Trophoblast cell (in vitro differentiated cells and primary cell): ENCODE data around the gene DLGAP1.

Experiments
- DNase-seq, 2 donors: peaks; one replicate each; pipeline ENCODE4 v3.0.0-alpha.2; 2016
- H2AFZ ChIP-seq: 2 replicates; pipeline ENCODE4 v1.6.1; 2013; ENCODE audit warnings: low read length, moderate library complexity, mild to moderate bottlenecking; ENCODE audit not compliant: insufficient read depth, poor library complexity
- H2AK5ac ChIP-seq: 2 replicates; pipeline ENCODE4 v1.6.1; 2013; ENCODE audit warnings: mild to moderate bottlenecking, low read length
- H2BK120ac ChIP-seq: 2 replicates; pipeline ENCODE4 v1.6.1; 2013; ENCODE audit warnings: low read length, mild to moderate bottlenecking, moderate library complexity; ENCODE audit not compliant: insufficient read depth, poor library complexity
- H2BK12ac ChIP-seq: 2 replicates; pipeline ENCODE4 v1.6.1; 2013; ENCODE audit warnings: mild to moderate bottlenecking, low read length, moderate library complexity
- H2BK5ac ChIP-seq: 2 replicates; pipeline ENCODE4 v1.6.1; 2013; ENCODE audit warnings: low read length, low read depth, moderate library complexity, mild to moderate bottlenecking; ENCODE audit not compliant: poor library complexity
- H3K14ac ChIP-seq: 2 replicates; pipeline ENCODE4 v1.6.1; 2013; ENCODE audit warnings: mild to moderate bottlenecking, low read length
- H3K18ac ChIP-seq: 2 replicates; pipeline ENCODE4 v1.6.1; 2013; ENCODE audit warnings: mild to moderate bottlenecking, low read length
- H3K23ac ChIP-seq: 2 replicates; pipeline ENCODE4 v1.6.1; 2013; ENCODE audit warnings: low read length
- H3K27ac ChIP-seq: 2 replicates; pipeline ENCODE4 v1.5.1; 2013; ENCODE audit warnings: low read depth, mild to moderate bottlenecking, inconsistent platforms, low read length, moderate library complexity
- H3K27me3 ChIP-seq: 2 replicates; pipeline ENCODE4 v1.6.1; 2013; ENCODE audit warnings: inconsistent platforms, mild to moderate bottlenecking, low read length, moderate library complexity; ENCODE audit not compliant: insufficient read depth
- H3K36me3 ChIP-seq, 2 experiments: 1 replicate in 1 of 2; 2 replicates in 1 of 2; pipeline ENCODE4 v1.6.1; 2013; ENCODE audit warnings: low read length in 2 of 2, mild to moderate bottlenecking in 2 of 2, moderate library complexity in 1 of 2; ENCODE audit not compliant: insufficient read depth in 2 of 2, control insufficient read depth in 1 of 2
- H3K4ac ChIP-seq: 2 replicates; pipeline ENCODE4 v1.6.1; 2013; ENCODE audit warnings: low read depth, mild to moderate bottlenecking, low read length, moderate library complexity
- H3K4me1 ChIP-seq, 2 experiments: 1 replicate in 1 of 2; 2 replicates in 1 of 2; pipeline ENCODE4 v1.6.1; 2013; ENCODE audit warnings: low read length in 2 of 2, mild to moderate bottlenecking in 2 of 2, moderate library complexity in 1 of 2; ENCODE audit not compliant: insufficient read depth in 2 of 2, control insufficient read depth in 1 of 2
- H3K4me2 ChIP-seq: 2 replicates; pipeline ENCODE4 v1.6.1; 2013; ENCODE audit warnings: inconsistent platforms, mild to moderate bottlenecking, low read length, moderate library complexity
- H3K4me3 ChIP-seq: 2 replicates; pipeline ENCODE4 v1.5.1; 2013; ENCODE audit warnings: mild to moderate bottlenecking, low read depth, low read length, inconsistent platforms
- H3K79me1 ChIP-seq: one replicate; pipeline ENCODE4 v1.6.1; 2013; ENCODE audit warnings: low read length
- H3K79me2 ChIP-seq: 2 replicates; pipeline ENCODE4 v1.6.1; 2013; ENCODE audit warnings: low read length, mild to moderate bottlenecking; ENCODE audit not compliant: control insufficient read depth, insufficient read depth, poor library complexity
- H3K9ac ChIP-seq: 2 replicates; pipeline ENCODE4 v1.6.1; 2013; ENCODE audit warnings: mild to moderate bottlenecking, low read length
- H3K9me3 ChIP-seq: 2 replicates; pipeline ENCODE4 v1.6.1; 2013; ENCODE audit warnings: low read depth, mild to moderate bottlenecking, control low read depth, inconsistent platforms, low read length; ENCODE audit not compliant: insufficient read depth
- H4K12ac ChIP-seq: 2 replicates; pipeline ENCODE4 v1.6.1; 2013; ENCODE audit warnings: low read depth, mild to moderate bottlenecking, low read length, moderate library complexity
- H4K8ac ChIP-seq: 2 replicates; pipeline ENCODE4 v1.6.1; 2013; ENCODE audit warnings: low read depth, mild to moderate bottlenecking, low read length, moderate library complexity
- H4K91ac ChIP-seq: one replicate; pipeline ENCODE4 v1.6.1; 2013; ENCODE audit warnings: low read depth, mild to moderate bottlenecking, low read length, moderate library complexity
- WGBS: extraction: QIAGEN DNeasy Blood & Tissue Kit; methylation state at CpG from one replicate; pipeline ENCODE4 v1.1.7; 2013; ENCODE audit warnings: missing lambda C conversion rate; ENCODE audit not compliant: insufficient read length, insufficient coverage; ENCODE audit errors: extremely low coverage; 5-methylcytosine and 5-hydroxymethylcytosine counted together

Gene DLGAP1

GRCh38 chr18:4063545-4063944 is 391.6 kb downstream of the DLGAP1 start:
- Histone ChIP-seq H2AK5ac (no peak overlapping the region), H3K4me1 (no peaks in the 10 kb centered on the region), H3K14ac (no peak overlapping the region), H4K12ac (no peak overlapping the region), H3K27me3 (no peaks in the 10 kb centered on the region), H2BK120ac (no peak overlapping the region), H3K27ac (no peak overlapping the region), H3K79me1 (no peaks in the 10 kb centered on the region), H3K79me2 (no peaks in the 10 kb centered on the region), H3K4ac (no peak overlapping the region), H4K8ac (no peak overlapping the region), H2AFZ (no peak overlapping the region), H3K18ac (no peak overlapping the region), H4K91ac (no peak overlapping the region), H2BK12ac (no peak overlapping the region), H3K23ac (no peak overlapping the region), H3K9me3 (peaks cover 4% of the 10 kb centered on the region), H3K36me3 (no peaks in the 10 kb centered on the region), H2BK5ac (no peak overlapping the region), H3K4me3 (no peak overlapping the region), H3K4me2 (no peak overlapping the region), H3K9ac (no peak overlapping the region)
- DNase-seq, result no peak

- H2AFZ ChIP-seq, result no peak overlapping the region
- no peak overlapping the region for H2BK12ac ChIP-seq
- no peaks in the 10 kb centered on the region for H3K27me3 ChIP-seq
- no peaks in the 10 kb centered on the region for H3K79me2 ChIP-seq
- DNase-seq, result no peak
- H2BK5ac ChIP-seq, result no peak overlapping the region
- H4K91ac ChIP-seq, result no peak overlapping the region
- no peaks in the 10 kb centered on the region for H3K36me3 ChIP-seq
- no peak overlapping the region for H4K8ac ChIP-seq
- no peak overlapping the region for H3K9ac ChIP-seq
- no peak overlapping the region for H4K12ac ChIP-seq
- no peak overlapping the region for H2BK120ac ChIP-seq
- no CpG with 5 or more reads among the region's 5 CpGs for WGBS
- no peak overlapping the region for H3K4ac ChIP-seq
- no peaks in the 10 kb centered on the region for H3K79me1 ChIP-seq
- H3K14ac ChIP-seq, result no peak overlapping the region
- no peak overlapping the region for H3K4me3 ChIP-seq
- peaks cover 4% of the 10 kb centered on the region for H3K9me3 ChIP-seq
- no peak overlapping the region for H3K27ac ChIP-seq
- H3K4me2 ChIP-seq, result no peak overlapping the region
- no peak overlapping the region for H3K23ac ChIP-seq
- H3K18ac ChIP-seq, result no peak overlapping the region
- no peak overlapping the region for H2AK5ac ChIP-seq
- H3K4me1 ChIP-seq, result no peaks in the 10 kb centered on the region
Measured at GRCh38 chr18:4060427-4061281, 394.5 kb downstream of the DLGAP1 start.

GRCh38 chr18:4058179-4058578 is 396.9 kb downstream of the DLGAP1 start:
- H3K4me3 ChIP-seq, result no peak overlapping the region
- WGBS, result no CpG with 5 or more reads among the region's 1 CpG
- no peaks in the 10 kb centered on the region for H3K79me1 ChIP-seq
- H3K9ac ChIP-seq, result no peak overlapping the region
- no peak overlapping the region for H2AK5ac ChIP-seq
- no peaks in the 10 kb centered on the region for H3K4me1 ChIP-seq
- H3K36me3 ChIP-seq, result no peaks in the 10 kb centered on the region
- H3K14ac ChIP-seq, result no peak overlapping the region
- H4K91ac ChIP-seq, result no peak overlapping the region
- no peak overlapping the region for H4K12ac ChIP-seq
- H2BK5ac ChIP-seq, result no peak overlapping the region
- H3K4me2 ChIP-seq, result no peak overlapping the region
- no peak overlapping the region for H2BK12ac ChIP-seq
- H2BK120ac ChIP-seq, result no peak overlapping the region
- no peak overlapping the region for H4K8ac ChIP-seq
- no peaks in the 10 kb centered on the region for H3K27me3 ChIP-seq
- H3K27ac ChIP-seq, result no peak overlapping the region
- no peak overlapping the region for H3K4ac ChIP-seq
- H3K79me2 ChIP-seq, result no peaks in the 10 kb centered on the region
- H3K9me3 ChIP-seq, result peaks cover 4% of the 10 kb centered on the region
- no peak for DNase-seq
- H3K23ac ChIP-seq, result no peak overlapping the region
- H2AFZ ChIP-seq, result no peak overlapping the region
- no peak overlapping the region for H3K18ac ChIP-seq

DNA sequence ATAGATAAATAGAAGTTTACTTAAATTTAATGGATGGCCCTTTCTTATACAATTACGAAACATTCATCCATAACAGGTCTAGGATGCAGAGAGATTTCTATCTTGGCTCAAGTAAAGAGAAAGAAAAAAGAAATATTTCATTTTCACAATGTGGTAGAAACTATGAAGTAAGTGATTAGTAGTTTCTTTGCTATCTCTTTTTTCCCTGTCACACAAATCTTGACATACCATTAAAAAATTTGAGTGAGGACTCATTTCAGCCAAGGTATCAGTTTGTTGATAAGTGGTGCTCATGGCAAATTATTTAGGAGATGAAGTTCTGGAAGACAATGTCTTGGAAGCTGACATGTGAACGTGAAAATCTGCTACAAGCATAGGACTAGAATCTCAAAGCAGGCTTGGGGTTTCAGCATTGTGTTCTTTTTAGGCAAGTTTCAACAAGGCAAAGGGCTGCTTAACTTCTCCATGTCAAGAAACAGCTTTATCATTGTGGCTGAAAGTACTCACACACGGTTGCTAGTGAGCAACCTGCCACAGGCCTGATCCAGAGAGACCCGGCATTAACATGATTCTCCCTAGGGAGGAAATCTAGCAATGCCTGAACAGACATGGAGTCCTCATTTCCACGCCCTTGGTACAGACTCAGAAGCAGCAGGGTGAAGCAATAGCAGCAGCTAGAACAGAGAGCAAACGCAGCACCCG is 414.6 kb downstream of the DLGAP1 start:
- Histone ChIP-seq H3K27me3 (no peaks in the 10 kb centered on the region), H3K4me1 (peaks cover 0 to 2% of the 10 kb centered on the region in 2 experiments), H3K27ac (no peak overlapping the region), H4K91ac (no peak overlapping the region), H4K12ac (no peak overlapping the region), H3K79me2 (no peaks in the 10 kb centered on the region), H2BK5ac (no peak overlapping the region), H3K9me3 (no peaks in the 10 kb centered on the region), H2AFZ (no peak overlapping the region), H3K79me1 (no peaks in the 10 kb centered on the region), H3K4ac (no peak overlapping the region), H3K36me3 (no peaks in the 10 kb centered on the region), H4K8ac (no peak overlapping the region), H2AK5ac (no peak overlapping the region), H3K9ac (no peak overlapping the region), H2BK12ac (no peak overlapping the region), H3K18ac (no peak overlapping the region), H3K4me3 (no peak overlapping the region), H3K14ac (no peak overlapping the region), H3K23ac (no peak overlapping the region), H2BK120ac (no peak overlapping the region), H3K4me2 (no peak overlapping the region)
- DNase-seq, result no peak
- no CpG with 5 or more reads among the region's 7 CpGs for WGBS
